ENCODE measurements around the gene SMIM14.

DNA sequence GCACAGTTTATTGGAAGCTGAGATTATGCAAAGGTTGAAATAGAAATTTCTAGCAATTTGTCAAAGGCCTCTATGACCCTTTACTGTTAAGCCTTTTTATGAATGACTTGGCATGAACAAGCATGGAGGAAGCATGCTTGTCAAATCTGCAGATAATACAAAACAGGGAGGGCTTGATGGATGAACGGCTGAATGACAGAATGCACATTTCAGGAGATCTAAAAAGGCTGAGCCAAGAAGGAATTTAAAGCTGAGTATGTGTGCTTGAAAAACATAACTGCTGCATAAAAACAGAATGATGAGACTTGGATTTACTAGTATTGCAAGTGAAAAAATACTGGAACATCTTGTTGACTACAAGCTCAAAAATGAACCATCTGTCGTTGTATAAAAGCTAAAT, 30.2 kb upstream of the SMIM14 start:
- TF ChIP-seq, protein P1, sequence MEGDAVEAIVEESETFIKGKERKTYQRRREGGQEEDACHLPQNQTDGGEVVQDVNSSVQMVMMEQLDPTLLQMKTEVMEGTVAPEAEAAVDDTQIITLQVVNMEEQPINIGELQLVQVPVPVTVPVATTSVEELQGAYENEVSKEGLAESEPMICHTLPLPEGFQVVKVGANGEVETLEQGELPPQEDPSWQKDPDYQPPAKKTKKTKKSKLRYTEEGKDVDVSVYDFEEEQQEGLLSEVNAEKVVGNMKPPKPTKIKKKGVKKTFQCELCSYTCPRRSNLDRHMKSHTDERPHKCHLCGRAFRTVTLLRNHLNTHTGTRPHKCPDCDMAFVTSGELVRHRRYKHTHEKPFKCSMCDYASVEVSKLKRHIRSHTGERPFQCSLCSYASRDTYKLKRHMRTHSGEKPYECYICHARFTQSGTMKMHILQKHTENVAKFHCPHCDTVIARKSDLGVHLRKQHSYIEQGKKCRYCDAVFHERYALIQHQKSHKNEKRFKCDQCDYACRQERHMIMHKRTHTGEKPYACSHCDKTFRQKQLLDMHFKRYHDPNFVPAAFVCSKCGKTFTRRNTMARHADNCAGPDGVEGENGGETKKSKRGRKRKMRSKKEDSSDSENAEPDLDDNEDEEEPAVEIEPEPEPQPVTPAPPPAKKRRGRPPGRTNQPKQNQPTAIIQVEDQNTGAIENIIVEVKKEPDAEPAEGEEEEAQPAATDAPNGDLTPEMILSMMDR (IDR thresholded peaks at IDR 0.05) = no peak
- TF ChIP-seq POLR2AphosphoS5 (IDR thresholded peaks at IDR 0.05; ENCODE audit: low read depth, low read length) = no peak
- TF ChIP-seq, protein P2, sequence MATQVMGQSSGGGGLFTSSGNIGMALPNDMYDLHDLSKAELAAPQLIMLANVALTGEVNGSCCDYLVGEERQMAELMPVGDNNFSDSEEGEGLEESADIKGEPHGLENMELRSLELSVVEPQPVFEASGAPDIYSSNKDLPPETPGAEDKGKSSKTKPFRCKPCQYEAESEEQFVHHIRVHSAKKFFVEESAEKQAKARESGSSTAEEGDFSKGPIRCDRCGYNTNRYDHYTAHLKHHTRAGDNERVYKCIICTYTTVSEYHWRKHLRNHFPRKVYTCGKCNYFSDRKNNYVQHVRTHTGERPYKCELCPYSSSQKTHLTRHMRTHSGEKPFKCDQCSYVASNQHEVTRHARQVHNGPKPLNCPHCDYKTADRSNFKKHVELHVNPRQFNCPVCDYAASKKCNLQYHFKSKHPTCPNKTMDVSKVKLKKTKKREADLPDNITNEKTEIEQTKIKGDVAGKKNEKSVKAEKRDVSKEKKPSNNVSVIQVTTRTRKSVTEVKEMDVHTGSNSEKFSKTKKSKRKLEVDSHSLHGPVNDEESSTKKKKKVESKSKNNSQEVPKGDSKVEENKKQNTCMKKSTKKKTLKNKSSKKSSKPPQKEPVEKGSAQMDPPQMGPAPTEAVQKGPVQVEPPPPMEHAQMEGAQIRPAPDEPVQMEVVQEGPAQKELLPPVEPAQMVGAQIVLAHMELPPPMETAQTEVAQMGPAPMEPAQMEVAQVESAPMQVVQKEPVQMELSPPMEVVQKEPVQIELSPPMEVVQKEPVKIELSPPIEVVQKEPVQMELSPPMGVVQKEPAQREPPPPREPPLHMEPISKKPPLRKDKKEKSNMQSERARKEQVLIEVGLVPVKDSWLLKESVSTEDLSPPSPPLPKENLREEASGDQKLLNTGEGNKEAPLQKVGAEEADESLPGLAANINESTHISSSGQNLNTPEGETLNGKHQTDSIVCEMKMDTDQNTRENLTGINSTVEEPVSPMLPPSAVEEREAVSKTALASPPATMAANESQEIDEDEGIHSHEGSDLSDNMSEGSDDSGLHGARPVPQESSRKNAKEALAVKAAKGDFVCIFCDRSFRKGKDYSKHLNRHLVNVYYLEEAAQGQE (IDR thresholded peaks at IDR 0.05; ENCODE audit: insufficient read depth in 1 of 2, low read depth in 2 of 2, low read length in 1 of 2) = no peak
- TF ChIP-seq TCF7L2 (IDR thresholded peaks at IDR 0.05; ENCODE audit: low read depth, low read length) = no peak
- TF ChIP-seq SIN3A (IDR thresholded peaks at IDR 0.05; ENCODE audit: borderline replicate concordance, insufficient read depth, low read depth, low read length) = no peak
